Glutamatergic neuron (in vitro differentiated cells): Measurements from ENCODE around the gene SHISA4. TPM values are rescaled to one million over a fixed set of nuclear protein-coding genes. Genes with fewer than 3 reads are reported as not detected.
"Not testable (repeated sequence)": the region's sequence is repeated elsewhere in the genome, so short reads cannot be mapped to it uniquely, and the experiment has no call there.

Experiments
- DNase-seq: peaks from one replicate; pipeline ENCODE4 v3.0.0; 2022
- H3K27ac Mint-ChIP-seq: one replicate; pipeline ENCODE4 v1.8.0; 2020; ENCODE audit warnings: mild to moderate bottlenecking, mixed read lengths, inconsistent platforms; ENCODE audit not compliant: unreplicated experiment
- H3K27me3 Mint-ChIP-seq: one replicate; pipeline ENCODE4 v1.8.0; 2020; ENCODE audit warnings: mild to moderate bottlenecking, moderate library complexity, mixed read lengths, inconsistent platforms; ENCODE audit not compliant: unreplicated experiment
- H3K36me3 Mint-ChIP-seq: one replicate; pipeline ENCODE4 v1.8.0; 2020; ENCODE audit warnings: mild to moderate bottlenecking, mixed read lengths, inconsistent platforms; ENCODE audit not compliant: unreplicated experiment
- H3K4me1 Mint-ChIP-seq: one replicate; pipeline ENCODE4 v1.8.0; 2020; ENCODE audit warnings: mild to moderate bottlenecking, low read depth, mixed read lengths, inconsistent platforms; ENCODE audit not compliant: unreplicated experiment
- H3K4me3 Mint-ChIP-seq: one replicate; pipeline ENCODE4 v1.8.0; 2020; ENCODE audit warnings: mild to moderate bottlenecking, mixed read lengths, inconsistent platforms; ENCODE audit not compliant: unreplicated experiment
- H3K9me3 Mint-ChIP-seq: one replicate; pipeline ENCODE4 v1.8.0; 2020; ENCODE audit warnings: mild to moderate bottlenecking, moderate library complexity, mixed read lengths, inconsistent platforms; ENCODE audit not compliant: unreplicated experiment
- CTCF ChIP-seq: fragments of 200-600 bp; sonication (generic); IDR thresholded peaks from one replicate; pipeline ENCODE4 v1.5.0; 2021; ENCODE audit not compliant: partially characterized antibody, unreplicated experiment
- long read RNA-seq: library from polyadenylated mRNA; unstranded; transcript quantifications from one replicate; pipeline ENCODE4 v2.0.0, GENCODE V29; 2020; ENCODE audit not compliant: unreplicated experiment
- total RNA-seq: library from RNA; stranded (reverse); fragmentation: NEBNext Ultra II Directional; extraction: Animal tissue kit (Norgen Biotek cat#: 25700); gene quantifications from one replicate; pipeline ENCODE4 v1.2.1, GENCODE V29; 2021; ENCODE audit not compliant: unreplicated experiment

Gene SHISA4, protein sequence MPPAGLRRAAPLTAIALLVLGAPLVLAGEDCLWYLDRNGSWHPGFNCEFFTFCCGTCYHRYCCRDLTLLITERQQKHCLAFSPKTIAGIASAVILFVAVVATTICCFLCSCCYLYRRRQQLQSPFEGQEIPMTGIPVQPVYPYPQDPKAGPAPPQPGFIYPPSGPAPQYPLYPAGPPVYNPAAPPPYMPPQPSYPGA
- total RNA-seq: 2.9 TPM
- long read RNA-seq, partial matches to known transcripts: 1 of 1 reads
- long read RNA-seq, other reads (novel, unspliced or antisense): 0 of 1 reads

GRCh38 chr1:201888282-201889089 lies at the start of gene SHISA4:
TSS of gene SHISA4 (plus strand) at chr1:201888898. CDS start at chr1:201888995, 97 bp downstream.
- Mint-ChIP-seq H3K36me3 (no peaks in the 10 kb centered on the region), H3K27ac (peak within 1 kb of the TSS; percentile 6)
- DNase-seq: peak; percentile 28

DNA sequence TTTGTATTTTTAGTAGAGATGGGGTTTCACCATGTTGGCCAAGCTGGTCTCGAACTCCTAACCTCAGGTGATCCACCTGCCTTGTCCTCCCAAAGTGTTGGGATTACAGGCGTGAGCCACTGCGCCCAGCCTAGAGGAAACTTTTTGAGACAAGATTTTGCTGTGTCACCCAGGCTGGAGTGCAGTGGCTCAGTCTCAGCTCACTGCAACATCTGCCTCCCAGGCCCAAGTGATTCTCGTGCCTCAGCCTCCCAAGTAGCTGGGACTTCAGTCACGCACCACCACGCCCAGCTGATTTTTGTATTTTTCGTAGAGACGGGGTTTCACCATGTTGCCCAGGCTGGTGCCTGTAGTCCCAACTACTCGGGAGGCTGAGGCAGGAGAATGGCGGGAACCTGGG lies 49.6 kb upstream of the SHISA4 start:
- not testable (repeated sequence) for H3K9me3 Mint-ChIP-seq, H3K4me3 Mint-ChIP-seq, H3K27me3 Mint-ChIP-seq, DNase-seq, H3K27ac Mint-ChIP-seq, H3K36me3 Mint-ChIP-seq, H3K4me1 Mint-ChIP-seq

More at GRCh38 chr1:201888282-201889089, at the start of gene SHISA4:
- Mint-ChIP-seq H3K4me1 (peaks cover 8% of the 10 kb centered on the region), H3K4me3 (peak within 1 kb of the TSS; percentile 82), H3K27me3 (peaks cover 11% of the 10 kb centered on the region), H3K9me3 (peaks cover 9% of the 10 kb centered on the region)
- TF ChIP-seq CTCF: no peak

GRCh38 chr1:201840055-201840454 lies 48.6 kb upstream of the SHISA4 start:
- Mint-ChIP-seq H3K36me3 (no peaks in the 10 kb centered on the region), H3K27ac (no peak overlapping the region), H3K4me3 (no peak overlapping the region), H3K4me1 (peaks cover 1% of the 10 kb centered on the region), H3K27me3 (no peaks in the 10 kb centered on the region), H3K9me3 (no peaks in the 10 kb centered on the region)
- DNase-seq: no peak
- no peak for TF ChIP-seq CTCF

- no peak overlapping the region for H3K4me3 Mint-ChIP-seq
- no peak for DNase-seq
- H3K36me3 Mint-ChIP-seq: no peaks in the 10 kb centered on the region
- no peak for TF ChIP-seq CTCF
- peaks cover 1% of the 10 kb centered on the region for H3K4me1 Mint-ChIP-seq
- H3K27me3 Mint-ChIP-seq: no peaks in the 10 kb centered on the region
- no peaks in the 10 kb centered on the region for H3K9me3 Mint-ChIP-seq
- no peak overlapping the region for H3K27ac Mint-ChIP-seq
These were observed 48.2 kb upstream of the SHISA4 start for GRCh38 chr1:201840490-201840889.

DNA sequence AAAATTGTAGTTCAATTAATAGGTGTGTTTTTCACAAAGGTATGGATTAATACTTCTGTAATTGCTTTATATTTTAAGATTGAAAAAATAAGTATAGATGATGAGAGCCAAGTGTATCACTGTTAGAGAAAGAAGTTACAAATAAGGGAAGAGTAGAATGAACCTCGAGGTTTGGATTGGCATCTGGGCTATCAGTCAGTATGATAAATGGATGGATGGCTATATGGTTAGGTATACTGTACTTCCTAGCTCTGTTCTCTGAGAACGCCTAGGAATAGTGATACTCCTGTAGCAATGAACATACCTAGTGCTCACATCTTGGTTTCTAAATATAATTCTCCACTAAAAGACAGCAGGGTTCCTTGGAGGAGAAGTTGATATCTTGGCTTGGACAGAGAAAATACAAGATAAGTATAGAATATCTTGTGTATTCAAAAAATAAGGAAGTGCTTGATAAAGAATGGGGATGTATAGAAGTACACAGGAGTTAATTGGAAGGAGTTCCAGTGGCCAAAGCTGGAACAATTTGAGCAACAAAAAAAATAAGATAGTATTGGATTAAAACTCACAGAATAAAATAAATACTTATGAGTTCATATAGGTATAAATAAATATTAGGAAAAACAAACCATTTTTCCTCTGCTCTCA lies 47.3 kb upstream of the SHISA4 start:
- TF ChIP-seq CTCF: no peak
- Mint-ChIP-seq H3K36me3 (no peaks in the 10 kb centered on the region), H3K27me3 (no peaks in the 10 kb centered on the region), H3K4me3 (no peak overlapping the region), H3K4me1 (peaks cover 1% of the 10 kb centered on the region), H3K9me3 (no peaks in the 10 kb centered on the region), H3K27ac (no peak overlapping the region)
- DNase-seq: no peak
